Activated CD4-positive, alpha-beta T cell treated with anti-CD3 and anti-CD28 coated beads, Interleukin-2, Interleukin-6, amounts not matched to agents 100 ng/mL and 50 ng/mL, durations not matched to agents 16 hours and 8 hours (primary cell): ENCODE data around the gene POU2F2.

Experiments used
- DNase-seq: peaks from one replicate; pipeline ENCODE4 v3.0.0-alpha.2; 2020

POU2F2 gene

GRCh38 chr19:42132030-42132628 lies at the start of gene POU2F2:
Gene POU2F2 (minus strand): TSS chr19:42132446. CDS start chr19:42132411, 35 bp downstream.
- DNase-seq: peak; percentile 87

GRCh38 chr19:42178791-42179674 lies 46.8 kb upstream of the POU2F2 start:
- peak; percentile 37 for DNase-seq

- no peak for DNase-seq
Observed at GRCh38 chr19:42177686-42178019, 45.4 kb upstream of the POU2F2 start.

GRCh38 chr19:42176990-42177685 lies 44.9 kb upstream of the POU2F2 start:
- peak; percentile 78 for DNase-seq

- no peak for DNase-seq
Observed at GRCh38 chr19:42176649-42176989, 44.4 kb upstream of the POU2F2 start.

GRCh38 chr19:42175952-42176648 lies 43.9 kb upstream of the POU2F2 start:
- no peak for DNase-seq

- DNase-seq: no peak
Observed at GRCh38 chr19:42174958-42175734, 42.9 kb upstream of the POU2F2 start.

GRCh38 chr19:42174188-42174587 lies 41.9 kb upstream of the POU2F2 start:
- no peak for DNase-seq

- no peak for DNase-seq
Observed at GRCh38 chr19:42173695-42174094, 41.4 kb upstream of the POU2F2 start.

GRCh38 chr19:42172261-42172660 lies 40.0 kb upstream of the POU2F2 start:
- DNase-seq: no peak

GRCh38 chr19:42170715-42171114 lies 38.5 kb upstream of the POU2F2 start:
- no peak for DNase-seq

- DNase-seq: no peak
Observed at GRCh38 chr19:42169486-42170413, 37.5 kb upstream of the POU2F2 start.

GRCh38 chr19:42168206-42168605 lies 36.0 kb upstream of the POU2F2 start:
- no peak for DNase-seq

- no peak for DNase-seq
Observed at GRCh38 chr19:42166316-42166715, 34.1 kb upstream of the POU2F2 start.

GRCh38 chr19:42165146-42165545 lies 32.9 kb upstream of the POU2F2 start:
- DNase-seq: no peak

- no peak for DNase-seq
Observed at GRCh38 chr19:42161616-42162263, 29.5 kb upstream of the POU2F2 start.

- DNase-seq: no peak
Observed at GRCh38 chr19:42159942-42160341, 27.7 kb upstream of the POU2F2 start.

GRCh38 chr19:42158926-42159325 lies 26.7 kb upstream of the POU2F2 start:
- DNase-seq: no peak

GRCh38 chr19:42156571-42156970 lies 24.3 kb upstream of the POU2F2 start:
- DNase-seq: no peak

- no peak for DNase-seq
Observed at GRCh38 chr19:42155796-42156195, 23.6 kb upstream of the POU2F2 start.
